Measurements from ENCODE around the gene DEF6. TPM values are rescaled to one million over a fixed set of nuclear protein-coding genes. Genes with fewer than 3 reads are reported as not detected.

The DEF6 gene
- total and polyA plus RNA-seq, 11 donors = 0.38 to 14.4 (median 1.1) TPM

DNA sequence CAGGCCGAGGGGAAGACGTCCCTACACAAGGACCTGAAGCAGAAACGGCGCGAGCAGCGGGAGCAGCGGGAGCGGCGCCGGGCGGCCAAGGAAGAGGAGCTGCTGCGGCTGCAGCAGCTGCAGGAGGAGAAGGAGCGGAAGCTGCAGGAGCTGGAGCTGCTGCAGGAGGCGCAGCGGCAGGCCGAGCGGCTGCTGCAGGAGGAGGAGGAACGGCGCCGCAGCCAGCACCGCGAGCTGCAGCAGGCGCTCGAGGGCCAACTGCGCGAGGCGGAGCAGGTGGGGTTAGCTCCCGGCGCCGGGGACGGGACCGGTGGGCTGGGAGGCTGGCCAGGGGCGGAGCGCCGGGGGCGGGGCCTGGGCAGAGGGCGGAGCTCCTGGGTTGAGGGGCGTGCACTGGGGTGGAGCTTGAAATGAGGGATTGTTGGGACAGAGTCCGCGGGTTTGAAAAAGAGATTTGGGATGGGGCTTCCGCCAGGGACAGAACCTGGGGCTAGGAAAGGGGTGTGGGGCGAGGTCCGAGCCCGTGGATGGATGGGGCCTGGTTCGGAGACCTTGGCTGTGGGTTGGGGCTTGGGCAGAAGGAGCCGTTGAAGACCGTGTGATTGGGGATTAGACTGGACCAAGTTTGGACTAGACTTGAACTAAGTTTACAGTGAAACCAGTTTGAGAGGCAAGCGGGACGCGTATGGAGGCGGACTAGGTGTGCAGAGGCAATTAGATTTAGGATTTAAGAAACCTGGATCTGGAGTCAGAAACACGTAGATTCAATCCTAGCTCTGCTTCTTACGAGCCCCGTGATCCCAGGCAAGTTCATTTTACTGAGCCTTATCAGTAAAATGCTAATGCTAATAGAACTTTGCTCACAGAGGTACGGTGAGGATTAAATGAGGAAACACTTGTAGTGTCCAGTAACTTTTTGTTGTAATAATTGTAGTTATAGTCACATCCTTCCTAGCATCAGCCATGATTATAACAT is 20.9 kb downstream of the DEF6 start:
- intact Hi-C loops (cut with DNase I) = no loop called here
- no peaks in the 10 kb centered on the region for H3K27me3 ChIP-seq
- ATAC-seq = peak; percentile 95 to 100 (median 99)
- 13 to 32% (median 17%) methylated on average over 20 to 55 of the region's 55 CpGs for WGBS, 4 donors
- peak overlapping the region; percentile 30 to 67 (median 60) for H3K4me3 ChIP-seq
- H3K4me1 ChIP-seq = peaks cover 0 to 20% (median 5%) of the 10 kb centered on the region in 12 donors
- peak in 1 of 2 donors; percentile 28 for TF ChIP-seq POLR2A (IDR thresholded peaks at IDR 0.05)
- TF ChIP-seq, protein P1, sequence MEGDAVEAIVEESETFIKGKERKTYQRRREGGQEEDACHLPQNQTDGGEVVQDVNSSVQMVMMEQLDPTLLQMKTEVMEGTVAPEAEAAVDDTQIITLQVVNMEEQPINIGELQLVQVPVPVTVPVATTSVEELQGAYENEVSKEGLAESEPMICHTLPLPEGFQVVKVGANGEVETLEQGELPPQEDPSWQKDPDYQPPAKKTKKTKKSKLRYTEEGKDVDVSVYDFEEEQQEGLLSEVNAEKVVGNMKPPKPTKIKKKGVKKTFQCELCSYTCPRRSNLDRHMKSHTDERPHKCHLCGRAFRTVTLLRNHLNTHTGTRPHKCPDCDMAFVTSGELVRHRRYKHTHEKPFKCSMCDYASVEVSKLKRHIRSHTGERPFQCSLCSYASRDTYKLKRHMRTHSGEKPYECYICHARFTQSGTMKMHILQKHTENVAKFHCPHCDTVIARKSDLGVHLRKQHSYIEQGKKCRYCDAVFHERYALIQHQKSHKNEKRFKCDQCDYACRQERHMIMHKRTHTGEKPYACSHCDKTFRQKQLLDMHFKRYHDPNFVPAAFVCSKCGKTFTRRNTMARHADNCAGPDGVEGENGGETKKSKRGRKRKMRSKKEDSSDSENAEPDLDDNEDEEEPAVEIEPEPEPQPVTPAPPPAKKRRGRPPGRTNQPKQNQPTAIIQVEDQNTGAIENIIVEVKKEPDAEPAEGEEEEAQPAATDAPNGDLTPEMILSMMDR (IDR thresholded peaks at IDR 0.05) = peak in 2 of 12 donors; percentile 11 to 35
- H3K36me3 ChIP-seq = peaks cover 0 to 67% (median 0%) of the 10 kb centered on the region in 9 donors
- DNase-seq = peak; percentile 73 to 89 (median 82)
- peak overlapping the region in 7 of 12 donors; percentile 9 to 67 (median 28) for H3K27ac ChIP-seq
- no peaks in the 10 kb centered on the region for H3K9me3 ChIP-seq

DNA sequence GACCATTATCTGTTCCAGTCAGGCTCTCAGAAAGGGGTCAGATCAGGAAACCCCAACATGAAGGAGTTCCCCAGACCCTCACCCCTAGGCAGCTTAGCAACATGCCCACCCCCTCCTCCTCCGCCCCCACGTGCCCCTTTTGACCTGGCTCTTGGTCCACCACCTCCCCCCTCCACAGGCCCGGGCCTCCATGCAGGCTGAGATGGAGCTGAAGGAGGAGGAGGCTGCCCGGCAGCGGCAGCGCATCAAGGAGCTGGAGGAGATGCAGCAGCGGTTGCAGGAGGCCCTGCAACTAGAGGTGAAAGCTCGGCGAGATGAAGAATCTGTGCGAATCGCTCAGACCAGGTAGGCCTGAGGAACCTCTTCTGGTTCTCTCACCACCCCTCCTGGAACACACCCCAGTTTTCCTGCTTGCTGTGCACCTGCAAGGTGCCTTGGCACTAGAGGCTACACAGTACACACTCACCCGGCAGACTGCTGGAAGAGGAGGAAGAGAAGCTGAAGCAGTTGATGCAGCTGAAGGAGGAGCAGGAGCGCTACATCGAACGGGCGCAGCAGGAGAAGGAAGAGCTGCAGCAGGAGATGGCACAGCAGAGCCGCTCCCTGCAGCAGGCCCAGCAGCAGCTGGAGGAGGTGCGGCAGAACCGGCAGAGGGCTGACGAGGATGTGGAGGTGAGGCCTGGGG is 21.9 kb downstream of the DEF6 start:
- WGBS, 4 donors = 92 to 93% (median 93%) methylated on average over 20 of the region's 20 CpGs
- no peak overlapping the region for H3K27ac ChIP-seq
- intact Hi-C loops (cut with DNase I) = loop anchor here in 1 of 10 donors (5.0 kb wide), 1 partner anchor 32 kb away; no protein-coding TSS in a partner anchor
- no peaks in the 10 kb centered on the region for H3K9me3 ChIP-seq
- ATAC-seq (no peak), DNase-seq (no peak)
- H3K4me3 ChIP-seq = no peak overlapping the region
- peaks cover 0 to 67% (median 0%) of the 10 kb centered on the region in 9 donors for H3K36me3 ChIP-seq
- H3K4me1 ChIP-seq = peaks cover 0 to 20% (median 4%) of the 10 kb centered on the region in 12 donors
- TF ChIP-seq, protein P1 (IDR thresholded peaks at IDR 0.05) = no peak
- no peaks in the 10 kb centered on the region for H3K27me3 ChIP-seq

DNA sequence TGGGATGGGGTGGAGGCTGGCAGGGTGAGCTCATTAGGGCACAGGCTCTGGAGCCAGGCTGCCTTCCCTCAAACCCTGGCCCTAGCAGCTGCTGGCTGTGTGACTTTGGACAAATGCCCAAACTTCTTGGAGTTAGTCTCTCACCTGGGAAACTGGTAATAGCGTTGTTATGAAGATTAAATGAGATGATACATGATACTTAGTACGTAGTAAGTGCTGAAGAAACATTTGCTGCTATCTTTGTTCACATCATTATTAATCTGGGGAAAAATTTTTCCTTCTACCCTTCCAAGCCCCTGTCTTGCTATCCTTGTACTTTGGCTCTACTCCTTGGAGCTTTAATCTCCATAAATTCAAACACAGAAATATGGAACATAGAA is 22.4 kb downstream of the DEF6 start:
- ATAC-seq (no peak), DNase-seq (no peak)
- no peaks in the 10 kb centered on the region for H3K27me3 ChIP-seq
- peaks cover 0 to 67% (median 0%) of the 10 kb centered on the region in 9 donors for H3K36me3 ChIP-seq
- H3K27ac ChIP-seq = no peak overlapping the region
- intact Hi-C loops (cut with DNase I) = loop anchor here in 1 of 10 donors (5.0 kb wide), 1 partner anchor 33 kb away; no protein-coding TSS in a partner anchor
- no peak overlapping the region for H3K4me3 ChIP-seq
- 91 to 97% (median 94%) methylated on average over 2 of the region's 2 CpGs for WGBS, 4 donors
- peaks cover 0 to 20% (median 4%) of the 10 kb centered on the region in 12 donors for H3K4me1 ChIP-seq
- H3K9me3 ChIP-seq = no peaks in the 10 kb centered on the region
- TF ChIP-seq, protein P1 (IDR thresholded peaks at IDR 0.05) = no peak
- no peak for TF ChIP-seq POLR2A (IDR thresholded peaks at IDR 0.05)

Measured in heart left ventricle (tissue), 16 donors.